GM18499 (cell line): ENCODE results near the gene B3GNT3.

ENCODE experiments used
- ATAC-seq: cut with Tn5 transposase; IDR thresholded peaks from one replicate; pipeline ENCODE4 v1.9.1; 2021; ENCODE audit warnings: moderate number of reproducible peaks; ENCODE audit not compliant: insufficient read depth, unreplicated experiment

Gene B3GNT3

DNA sequence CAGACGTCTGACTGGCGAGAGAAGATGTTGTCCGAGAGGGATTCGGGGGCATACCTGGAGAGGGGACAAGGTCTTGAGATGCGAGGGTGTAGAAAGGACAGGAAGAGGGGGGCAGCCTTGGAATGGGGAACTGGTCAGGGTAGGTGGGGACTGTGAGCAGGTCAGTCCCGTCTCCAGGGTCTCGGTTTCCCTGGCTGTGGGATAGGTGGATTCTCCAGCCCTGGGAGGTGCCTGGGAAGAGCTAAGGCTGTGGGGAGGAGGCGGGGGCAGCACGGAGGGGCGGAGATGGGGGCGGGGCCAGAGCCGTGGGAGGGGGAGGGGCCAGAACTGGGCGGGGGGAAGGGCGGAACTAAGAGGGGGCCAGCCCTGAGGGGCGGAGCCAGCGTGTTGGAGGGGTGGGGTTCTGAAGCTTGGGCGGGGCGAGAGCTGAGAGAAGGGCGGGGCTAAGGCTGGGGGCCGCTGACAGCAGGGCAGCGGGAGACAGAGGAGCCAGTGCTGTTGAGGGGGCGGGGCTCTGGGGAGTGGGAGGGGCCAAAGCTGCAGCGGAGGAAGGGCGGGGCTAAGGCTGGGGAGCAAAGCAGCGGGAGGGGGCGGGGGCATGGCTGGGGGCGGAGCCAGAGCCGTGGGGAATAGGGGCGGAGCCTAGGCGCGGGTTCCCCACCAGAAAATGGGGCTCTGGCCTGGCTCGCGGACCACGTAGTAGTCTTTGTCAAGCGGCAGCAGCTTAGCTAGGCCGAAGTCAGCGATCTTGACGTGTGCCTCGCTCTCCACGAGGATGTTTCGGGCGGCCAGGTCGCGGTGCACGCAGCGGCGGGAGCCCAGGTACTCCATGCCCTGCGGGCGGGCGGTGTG, 35.9 kb downstream of the B3GNT3 start:
- ATAC-seq = no peak

DNA sequence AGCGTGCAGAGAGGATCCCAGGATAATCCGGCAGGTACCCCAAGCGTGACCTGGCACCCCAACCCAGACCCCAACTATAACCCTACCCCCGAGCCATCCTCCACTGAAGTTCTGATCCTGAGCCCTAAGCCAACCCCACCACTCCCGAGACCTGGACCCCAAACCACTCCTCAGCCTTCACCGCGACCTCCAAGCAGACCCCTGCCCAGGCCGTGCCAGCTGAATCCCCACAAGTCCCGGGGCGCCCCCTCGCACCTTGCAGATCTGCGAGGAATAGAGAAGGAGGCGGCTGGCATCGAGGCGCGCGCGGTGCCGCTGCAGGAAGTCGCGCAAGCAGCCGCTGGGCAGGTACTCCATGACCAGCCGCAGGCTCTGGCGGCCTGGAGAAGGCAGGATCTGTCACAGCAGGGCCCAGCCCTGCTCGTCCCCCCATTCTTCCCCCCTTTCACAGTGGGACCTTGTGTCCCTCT, 36.5 kb downstream of the B3GNT3 start:
- no peak for ATAC-seq

DNA sequence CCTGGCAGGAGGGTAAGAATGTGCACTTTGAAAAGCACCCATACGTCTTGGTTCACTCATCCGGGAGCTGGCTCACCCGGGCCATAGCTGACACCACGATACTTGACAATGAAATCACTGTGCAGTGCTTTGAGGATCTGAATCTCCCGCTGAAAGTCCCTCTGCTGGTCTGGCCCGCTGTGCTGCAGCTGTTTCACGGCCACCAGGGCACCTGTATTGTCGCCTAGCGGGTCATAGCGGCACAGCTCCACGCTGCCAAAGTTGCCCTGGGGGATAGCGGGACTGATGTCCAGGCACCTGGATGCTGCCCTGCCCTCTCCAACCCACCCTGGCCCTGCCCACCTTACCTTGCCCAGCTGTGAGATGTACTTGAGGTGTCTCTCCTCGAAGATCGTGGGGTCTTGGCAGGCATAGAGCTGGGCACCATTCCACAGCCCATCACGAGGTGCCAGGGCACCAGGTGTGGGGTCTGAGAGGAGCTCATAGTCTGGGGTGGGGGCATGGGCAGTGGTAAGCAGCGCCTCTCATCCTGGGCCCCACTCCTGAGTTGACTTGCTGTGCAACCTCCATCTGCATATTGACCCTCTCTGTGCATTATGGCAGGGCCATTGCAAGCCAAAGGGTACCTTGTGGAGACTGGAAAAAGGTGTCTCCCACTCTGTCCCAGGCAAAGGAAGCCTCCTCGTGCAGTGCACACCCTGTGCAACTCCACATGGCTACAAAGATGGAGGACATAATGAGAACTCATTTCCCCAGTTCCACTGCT, 37.7 kb downstream of the B3GNT3 start:
- ATAC-seq = no peak

DNA sequence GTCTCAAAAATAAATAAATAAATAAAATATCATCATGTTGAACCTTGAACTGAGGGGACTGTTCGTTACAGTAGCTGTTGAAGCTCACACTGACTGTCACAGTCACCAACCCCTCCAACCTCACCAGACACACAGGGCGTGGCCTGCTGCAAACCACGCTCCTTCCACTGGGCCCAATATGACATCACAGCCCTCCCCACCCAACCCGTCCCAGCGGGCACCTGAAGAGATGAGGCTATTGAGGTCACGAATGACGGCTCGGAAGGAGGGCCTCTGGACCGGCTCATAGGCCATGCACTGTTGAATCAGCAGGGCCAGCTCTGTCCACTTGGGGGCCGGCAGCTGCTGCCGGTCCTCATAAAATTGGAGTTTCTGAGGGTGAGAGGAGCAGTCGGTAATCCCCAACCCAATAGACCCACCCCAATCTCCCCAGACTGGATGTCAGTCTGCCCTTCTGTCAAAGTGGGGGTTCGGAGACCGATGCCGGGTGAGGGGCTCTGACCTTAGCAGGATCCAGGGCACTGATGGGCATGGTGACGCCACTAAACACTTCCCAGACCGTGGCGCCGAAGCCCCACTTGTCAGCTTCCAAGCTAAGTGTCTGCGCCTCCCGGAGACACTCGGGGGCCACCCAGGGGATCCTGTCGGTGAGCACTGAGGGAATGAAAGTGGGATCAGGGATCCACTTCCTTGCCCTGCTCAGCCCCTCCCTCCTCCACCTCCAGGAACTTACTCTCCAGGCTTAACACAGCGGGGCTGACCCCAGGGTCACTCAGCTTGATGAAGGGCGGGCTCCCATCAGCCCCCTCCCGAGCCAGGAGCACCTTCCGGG, 39.6 kb downstream of the B3GNT3 start:
- no peak for ATAC-seq

DNA sequence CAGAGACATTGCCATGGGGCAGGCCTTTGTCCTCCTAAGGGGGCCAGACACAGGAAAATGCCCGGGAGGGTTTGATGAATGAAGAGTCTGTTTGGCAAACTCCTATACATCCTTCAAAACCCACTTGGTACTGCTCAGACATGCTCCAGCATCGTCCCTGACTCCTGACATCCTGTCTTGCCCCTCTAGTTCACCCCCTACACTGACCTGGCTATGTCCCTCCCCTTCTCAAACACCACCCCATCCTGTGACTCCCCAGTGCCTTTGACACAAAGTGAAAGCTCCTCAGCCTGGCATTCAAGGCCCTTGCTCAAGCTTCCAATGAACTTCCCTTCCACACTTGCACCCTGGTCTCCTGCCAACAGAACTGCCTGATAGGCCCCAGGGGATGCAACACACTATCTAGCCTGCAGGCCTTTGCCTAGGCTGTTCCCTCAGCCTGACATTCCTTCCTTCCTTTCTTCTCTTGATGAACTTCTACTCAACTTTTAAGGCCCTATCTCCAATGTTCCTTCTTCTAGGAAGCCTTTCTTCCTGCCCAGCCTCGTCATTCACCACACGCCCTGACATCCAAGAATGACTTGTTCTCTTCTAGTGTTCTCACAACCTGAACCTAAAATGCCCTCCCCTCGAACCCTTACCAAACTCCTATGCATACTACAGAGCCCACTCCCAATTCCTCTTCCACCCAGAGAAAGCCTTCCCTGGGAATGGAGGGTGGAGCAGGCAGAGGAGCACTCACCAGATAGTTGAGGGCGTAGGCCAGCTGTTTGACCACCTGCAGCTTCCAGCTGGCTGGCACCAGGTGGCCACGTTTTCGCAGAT, 40.5 kb downstream of the B3GNT3 start:
- ATAC-seq = no peak

DNA sequence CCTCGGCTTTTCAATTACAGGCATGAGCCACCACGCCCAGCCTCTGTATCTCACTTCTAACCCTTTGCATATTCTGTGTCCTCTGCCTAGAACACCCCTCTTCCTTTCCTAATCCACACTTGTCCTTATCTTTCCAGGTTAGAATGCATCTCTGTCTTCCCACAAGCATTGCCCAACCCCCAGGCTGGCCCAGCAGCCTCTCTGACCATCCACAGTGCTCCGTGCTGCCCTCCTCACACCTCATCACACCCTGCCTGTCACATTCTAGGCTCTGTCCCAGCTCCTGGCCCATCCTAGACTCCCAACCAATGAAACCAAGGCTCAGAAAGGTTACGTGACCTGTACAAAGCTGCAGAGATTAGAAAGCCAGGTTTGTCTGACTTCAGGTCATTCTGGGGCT, 41.6 kb downstream of the B3GNT3 start:
- no peak for ATAC-seq

DNA sequence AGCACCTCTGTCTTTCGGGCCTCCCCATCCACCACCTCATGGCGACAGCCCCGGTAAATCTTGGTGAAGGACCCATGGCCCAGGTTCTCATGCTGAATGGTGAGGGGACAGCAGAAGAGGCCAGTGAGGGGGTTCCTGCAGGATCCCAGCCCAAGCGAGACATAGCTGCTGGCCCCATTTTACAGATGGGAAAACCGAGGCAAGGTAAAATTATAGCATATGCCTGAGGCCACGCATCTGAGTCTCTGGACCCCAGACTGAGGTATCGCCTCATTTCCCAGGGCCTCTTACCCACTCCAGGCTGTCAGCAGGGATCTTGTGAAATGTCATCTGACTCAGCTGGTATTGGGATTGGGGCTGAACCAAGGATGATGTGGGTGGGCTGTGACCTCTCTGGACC, 43.0 kb downstream of the B3GNT3 start:
- no peak for ATAC-seq

DNA sequence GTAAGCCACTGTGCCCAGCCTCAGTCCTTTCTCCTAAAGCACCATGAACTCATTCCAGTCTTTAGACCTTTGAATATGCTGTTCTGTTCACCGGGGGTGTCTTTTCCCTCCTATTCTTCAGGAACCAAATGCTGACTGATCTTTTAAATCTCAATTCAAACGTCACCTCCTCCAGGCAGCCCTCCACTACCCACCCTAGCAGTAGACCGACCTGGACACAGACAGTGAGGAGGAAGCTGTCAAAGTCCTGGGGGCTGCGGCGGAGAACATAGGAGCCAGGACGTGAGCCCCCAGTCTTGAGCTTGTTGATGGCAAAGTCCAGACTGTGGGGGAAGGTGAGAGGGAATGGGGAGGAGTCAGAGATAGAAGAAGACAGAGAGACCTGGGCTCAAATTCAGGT, 45.1 kb downstream of the B3GNT3 start:
- ATAC-seq = no peak

DNA sequence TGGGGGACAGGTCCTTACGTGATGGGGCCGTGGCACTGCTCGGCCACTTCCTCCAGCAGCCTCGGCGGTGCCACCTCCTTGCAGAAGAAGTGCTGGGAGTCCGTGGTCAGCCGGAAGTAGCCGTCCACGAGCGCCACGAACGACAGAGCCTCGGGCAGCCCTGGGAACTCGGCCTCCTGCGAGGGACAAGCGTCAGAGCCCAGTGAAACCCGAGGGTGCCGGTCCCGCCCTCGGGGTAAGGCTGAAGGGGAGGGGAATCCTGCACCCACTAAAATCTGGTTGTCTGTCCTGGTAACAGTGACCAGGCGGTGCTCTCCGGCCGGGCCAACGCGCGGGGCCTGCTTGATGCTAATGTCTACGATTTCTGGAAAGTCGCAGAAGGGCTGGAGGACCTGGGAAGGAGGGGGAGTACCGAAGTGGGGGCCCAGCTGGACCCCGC, 46.5 kb downstream of the B3GNT3 start:
- no peak for ATAC-seq

DNA sequence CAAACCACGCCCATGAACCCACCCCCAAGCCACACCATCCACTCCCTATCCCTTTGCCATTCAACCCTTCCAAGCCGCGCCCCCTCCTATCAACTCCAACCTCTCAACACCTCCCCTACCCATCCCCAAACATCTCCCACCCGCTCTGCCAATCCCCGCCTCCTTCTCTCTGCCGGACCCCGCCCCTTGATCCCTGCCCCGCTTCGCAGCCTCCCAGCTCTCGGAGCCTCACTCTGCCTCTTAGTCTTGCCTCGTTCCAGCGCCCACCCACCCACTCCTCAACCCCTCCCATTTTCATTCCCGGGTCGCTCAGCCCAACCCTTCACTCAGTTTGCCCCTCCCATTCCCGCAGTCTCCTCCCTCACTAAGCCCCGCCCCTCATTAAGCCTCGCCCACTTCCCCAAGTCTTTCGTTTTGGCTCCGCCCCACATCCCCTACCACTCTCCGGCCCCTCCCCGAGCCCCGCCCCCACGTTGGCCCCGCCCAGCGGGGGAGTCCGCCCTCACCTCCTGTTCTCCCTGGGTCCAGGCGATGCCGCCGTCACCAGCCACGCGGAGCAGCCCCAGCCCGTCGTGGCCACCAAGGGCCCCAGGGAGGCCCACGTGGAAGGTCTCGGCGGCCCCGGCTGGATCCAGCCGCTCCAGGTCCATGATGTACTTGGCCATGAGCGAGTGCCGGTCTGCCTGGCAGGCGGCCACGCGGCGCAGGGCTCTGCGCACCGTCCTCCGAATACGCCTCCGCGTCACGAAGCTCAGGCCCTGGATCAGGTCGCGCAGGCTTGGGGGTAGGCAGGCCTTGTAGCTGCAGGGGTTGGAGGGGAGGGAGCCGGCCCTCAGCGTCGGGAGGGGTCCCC, 47.1 kb downstream of the B3GNT3 start:
- no peak for ATAC-seq

DNA sequence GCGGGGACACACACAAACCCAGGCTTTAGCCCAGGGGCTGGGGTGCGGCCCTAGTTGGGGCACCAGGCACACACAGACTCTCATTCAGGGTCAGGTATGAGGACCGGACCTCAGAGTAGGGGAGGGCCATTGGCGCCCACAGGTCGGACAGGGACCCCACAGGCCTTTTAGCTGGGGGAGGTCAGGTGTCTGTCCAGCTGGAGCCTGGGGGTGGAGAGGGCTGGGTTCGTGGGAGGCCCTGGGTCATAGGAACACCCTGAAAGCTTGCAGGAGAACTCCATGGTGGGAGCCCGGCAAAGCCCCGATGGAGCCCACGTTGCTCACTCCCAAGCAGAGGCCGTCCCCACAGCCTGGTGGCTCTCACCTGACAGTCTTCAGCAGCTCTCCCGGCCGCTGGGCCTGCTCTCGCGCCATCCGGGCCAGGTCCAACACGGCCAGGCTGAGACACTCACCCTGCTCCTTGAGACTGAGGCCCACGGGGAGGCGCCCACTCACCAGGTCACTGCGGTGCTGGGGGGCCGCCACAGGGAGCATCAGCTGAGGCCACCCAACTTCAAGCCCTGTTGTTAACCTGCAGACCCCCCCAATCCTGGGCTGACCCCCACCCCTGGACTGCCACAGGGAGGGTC, 47.8 kb downstream of the B3GNT3 start:
- ATAC-seq = no peak

DNA sequence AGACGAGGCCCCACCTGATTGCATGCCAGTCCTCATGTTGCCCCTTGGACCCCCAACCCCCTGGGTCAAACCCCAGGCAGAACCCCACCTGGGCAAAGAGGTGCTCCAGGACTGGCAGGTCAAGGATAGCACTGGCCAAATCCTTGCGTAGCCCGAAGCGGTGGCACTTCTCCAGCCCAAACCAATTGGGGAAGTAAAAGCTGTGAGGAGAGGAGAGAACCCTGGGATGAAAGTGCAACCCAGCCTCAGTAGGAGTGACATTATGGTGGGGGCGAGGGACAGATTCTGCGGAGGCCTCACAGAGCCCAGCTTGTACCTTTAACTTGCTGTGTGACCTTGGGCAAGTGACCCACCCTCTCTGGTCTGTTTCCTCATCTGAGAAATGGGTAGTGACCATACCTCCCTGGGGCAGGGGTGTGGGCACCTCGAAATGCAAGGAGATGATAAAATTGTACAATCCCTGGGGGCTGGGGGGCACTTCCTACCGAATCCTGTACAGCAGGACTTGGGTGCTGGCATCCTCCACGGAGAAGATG, 48.4 kb downstream of the B3GNT3 start:
- ATAC-seq = no peak

DNA sequence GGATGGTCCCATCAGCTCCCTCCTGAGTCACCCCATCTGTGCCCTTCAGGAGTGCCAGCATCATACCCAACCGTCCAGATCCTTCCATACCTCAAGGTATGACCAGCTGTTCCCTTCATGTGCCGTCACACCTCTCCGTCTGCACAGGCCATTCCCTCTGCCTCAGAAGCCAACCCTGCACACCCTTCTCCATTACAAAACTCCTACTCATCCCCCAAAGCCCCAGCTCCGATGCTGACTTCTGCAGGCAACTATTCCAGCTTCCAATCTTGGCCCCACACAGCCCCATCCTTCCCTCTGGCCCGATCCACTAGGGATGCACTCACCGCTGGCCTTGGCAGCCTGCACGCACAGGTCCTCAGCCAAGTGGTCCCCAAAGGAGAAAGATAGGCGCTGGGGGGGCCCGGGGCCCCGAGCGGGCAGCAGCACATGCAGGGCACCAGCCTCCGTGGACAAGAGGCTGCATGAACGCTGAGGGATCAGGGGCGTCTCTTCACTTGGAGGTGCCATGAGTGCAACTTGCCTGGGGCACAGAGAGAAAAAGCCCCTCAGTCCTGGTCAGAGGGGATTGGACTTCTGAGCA, 49.1 kb downstream of the B3GNT3 start:
- ATAC-seq = no peak

DNA sequence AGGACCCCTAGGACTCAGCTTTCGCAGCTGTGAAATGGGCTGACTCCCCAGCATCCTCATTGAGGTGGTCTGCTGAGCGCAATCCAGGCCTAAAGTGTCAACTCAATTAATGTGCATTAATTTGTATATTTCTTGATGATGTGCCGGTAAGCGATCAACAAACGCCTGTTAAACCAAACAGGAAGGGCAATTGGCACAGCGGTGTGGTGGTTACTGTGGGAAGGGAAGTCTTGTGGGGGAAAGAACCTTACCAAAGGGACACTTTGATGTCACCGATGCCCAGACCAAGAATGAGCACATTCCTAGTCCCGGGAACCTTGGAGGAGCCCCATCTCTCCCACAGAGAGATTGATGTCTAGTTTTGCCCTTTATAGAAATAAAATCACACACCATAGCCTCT, 51.2 kb downstream of the B3GNT3 start:
- ATAC-seq = no peak

DNA sequence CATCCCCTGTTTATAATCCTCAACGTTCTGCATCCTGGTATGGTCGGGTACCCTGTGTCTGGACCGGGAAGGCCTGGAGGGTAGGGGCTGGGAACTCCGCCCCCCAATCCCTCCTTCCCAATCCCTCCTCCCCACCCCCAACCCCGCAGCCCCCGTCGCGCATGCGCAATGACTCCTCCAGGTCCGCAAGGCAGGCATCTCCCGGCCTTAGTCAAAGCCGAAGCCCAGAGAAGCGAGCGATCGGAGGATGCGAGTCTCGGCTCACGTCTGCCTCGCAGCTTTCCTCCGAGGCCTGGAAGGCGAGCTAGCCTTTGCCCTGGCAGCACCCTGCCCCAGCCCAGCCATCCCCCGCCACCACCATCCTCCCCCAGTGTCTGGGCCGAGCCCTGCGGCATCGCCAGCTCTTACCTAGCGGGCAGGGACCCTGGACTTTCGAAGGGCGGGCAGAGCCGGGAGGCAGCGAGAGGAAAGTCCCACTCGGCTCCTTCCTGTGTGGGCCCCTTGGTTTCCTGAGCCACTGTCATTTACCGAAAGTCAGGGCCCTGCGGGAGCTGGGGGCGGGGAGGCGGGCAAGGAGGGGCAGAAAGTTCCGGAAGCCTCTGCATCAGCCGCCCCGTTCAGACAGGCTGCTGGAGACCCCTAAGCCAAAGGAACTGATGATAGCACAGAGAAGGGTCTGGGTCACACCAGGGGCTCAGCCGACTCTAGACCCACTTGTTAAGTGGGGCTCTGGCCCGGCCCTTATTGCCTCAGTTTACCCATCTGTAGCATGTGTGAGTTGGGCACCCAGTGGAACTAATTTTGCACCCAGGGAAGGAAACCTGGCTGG, 52.8 kb downstream of the B3GNT3 start, which contains the start of gene JAK3:
Gene JAK3, minus strand, starts transcription at position 445 of the 829 bp plus-strand sequence. CDS start 3,565 bp downstream, outside the sequence.
- no peak for ATAC-seq

DNA sequence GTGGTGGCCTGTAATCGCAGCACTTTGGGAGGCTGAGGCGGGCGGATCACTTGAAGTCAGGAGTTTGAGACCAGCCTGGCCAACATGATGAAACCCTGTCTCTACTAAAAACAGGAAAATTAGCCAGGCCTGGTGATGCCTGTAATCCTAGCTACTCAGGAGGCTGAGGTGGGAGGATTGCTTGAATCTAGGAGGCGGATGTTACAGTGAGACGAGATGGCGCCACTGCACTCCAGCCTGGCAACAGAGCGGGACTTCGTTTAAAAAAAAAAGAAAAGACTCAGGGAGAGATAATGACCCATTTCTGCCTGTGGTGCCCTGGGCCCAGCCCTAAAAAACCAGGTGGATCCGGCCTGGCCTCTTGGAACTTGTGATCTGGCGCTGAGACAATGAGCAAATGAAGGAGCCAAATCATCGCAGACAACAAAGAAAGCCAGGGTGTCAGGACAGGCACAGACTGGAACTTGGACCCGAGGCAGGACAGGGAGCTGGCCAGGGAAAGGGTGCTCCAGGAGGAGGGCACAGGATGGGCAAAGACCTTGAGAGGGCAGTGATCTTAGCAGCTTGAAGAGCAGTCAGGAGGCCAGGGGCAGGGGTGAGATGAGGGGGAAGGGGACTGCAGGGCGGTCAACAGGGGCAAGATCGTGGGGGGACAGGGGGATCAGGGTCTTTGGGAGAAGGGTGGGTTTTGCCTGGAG, 53.8 kb downstream of the B3GNT3 start:
- no peak for ATAC-seq
